Esophagus muscularis mucosa (tissue), 4 donors: ENCODE data around the gene MAP3K9. TPM values are rescaled to one million over a fixed set of nuclear protein-coding genes. Genes with fewer than 3 reads are reported as not detected.
A peak's percentile ranks its signal among the peaks of the same experiment; 100 is the strongest.

Experiments
- DNase-seq: peaks from one replicate; pipeline ENCODE4 v3.0.0-alpha.2; 2017; ENCODE audit errors: extremely low spot score
- H3K27ac ChIP-seq, 4 donors: fragments of 200-600 bp; sonication (generic); replicated peaks in 1 of 4; 1 replicate in 3 of 4; 2 replicates in 1 of 4; pipeline ENCODE4 v1.5.1; 2016 to 2019; ENCODE audit warnings: mild to moderate bottlenecking in 1 of 4
- H3K27me3 ChIP-seq, 4 donors: fragments of 200-600 bp; sonication (generic); one replicate each; pipeline versions ENCODE4 v1.5.1 to v1.6.0; 2016 to 2019
- H3K36me3 ChIP-seq, 4 donors: fragments of 200-600 bp; sonication (generic); one replicate each; pipeline ENCODE4 v1.5.1; 2016 to 2019
- H3K4me1 ChIP-seq, 4 donors: fragments of 200-600 bp; sonication (generic); one replicate each; pipeline ENCODE4 v1.5.1; 2016 to 2019
- H3K4me3 ChIP-seq, 4 donors: fragments of 200-600 bp; sonication (generic); 1 replicate in 2 of 4; 2 replicates in 2 of 4; pipeline ENCODE4 v1.5.1; 2016 to 2019; ENCODE audit warnings: mild to moderate bottlenecking in 4 of 4, moderate library complexity in 1 of 4
- H3K9me3 ChIP-seq, 4 donors: fragments of 200-600 bp; sonication (generic); 1 replicate in 3 of 4; 2 replicates in 1 of 4; pipeline ENCODE4 v1.5.1; 2016 to 2019
- EP300 ChIP-seq: sonication (generic); formaldehyde crosslinking; IDR thresholded peaks from one replicate; pipeline ENCODE4 v1.6.1; 2017; ENCODE audit warnings: antibody characterized with exemption
- POLR2A ChIP-seq: fragments of 450-650 bp; IDR thresholded peaks from one replicate; pipeline ENCODE4 v1.6.1; 2017; ENCODE audit warnings: antibody characterized with exemption, moderate library complexity, mild to moderate bottlenecking, low read depth
- POLR2AphosphoS5 ChIP-seq, 2 donors: sonication (generic); formaldehyde crosslinking; IDR thresholded peaks; one replicate each; pipeline ENCODE4 v1.6.1; 2017; ENCODE audit warnings: antibody characterized with exemption in 2 of 2
- WGBS: methylation state at CpG from one replicate; pipeline ENCODE4 v1.1.5; 2018; 5-methylcytosine and 5-hydroxymethylcytosine counted together
- intact Hi-C: fragments of 100-400 bp; cut with DNase I; formaldehyde crosslinking; loops from one replicate; pipeline ENCODE4 v1.15.1; 2023
- total RNA-seq, 4 donors: library from RNA; depleted of rRNA; stranded (reverse); fragments of >200 nt; gene quantifications; one replicate each; pipeline versions ENCODE4 v1.1.0 to v1.2.1, GENCODE V29; 2016
- TF ChIP-seq, protein P1 (sequence below), 3 experiments: fragments of 200-600 bp in 2 of 3; fragments of 450-650 bp in 1 of 3; sonication (generic) in 2 of 3; IDR thresholded peaks; one replicate each; pipeline ENCODE4 v1.5.1; 2017 to 2019; ENCODE audit warnings: antibody characterized with exemption in 3 of 3, mild to moderate bottlenecking in 2 of 3, moderate library complexity in 1 of 3

The MAP3K9 gene
- total RNA-seq, 4 donors from 2014 or later: 0.83 to 3.3 (median 1.8) TPM

GRCh38 chr14:70812124-70812818 is 3.0 kb upstream of the MAP3K9 start:
- peaks cover 16 to 30% (median 26%) of the 10 kb centered on the region in 4 donors for H3K4me1 ChIP-seq
- TF ChIP-seq, protein P1, sequence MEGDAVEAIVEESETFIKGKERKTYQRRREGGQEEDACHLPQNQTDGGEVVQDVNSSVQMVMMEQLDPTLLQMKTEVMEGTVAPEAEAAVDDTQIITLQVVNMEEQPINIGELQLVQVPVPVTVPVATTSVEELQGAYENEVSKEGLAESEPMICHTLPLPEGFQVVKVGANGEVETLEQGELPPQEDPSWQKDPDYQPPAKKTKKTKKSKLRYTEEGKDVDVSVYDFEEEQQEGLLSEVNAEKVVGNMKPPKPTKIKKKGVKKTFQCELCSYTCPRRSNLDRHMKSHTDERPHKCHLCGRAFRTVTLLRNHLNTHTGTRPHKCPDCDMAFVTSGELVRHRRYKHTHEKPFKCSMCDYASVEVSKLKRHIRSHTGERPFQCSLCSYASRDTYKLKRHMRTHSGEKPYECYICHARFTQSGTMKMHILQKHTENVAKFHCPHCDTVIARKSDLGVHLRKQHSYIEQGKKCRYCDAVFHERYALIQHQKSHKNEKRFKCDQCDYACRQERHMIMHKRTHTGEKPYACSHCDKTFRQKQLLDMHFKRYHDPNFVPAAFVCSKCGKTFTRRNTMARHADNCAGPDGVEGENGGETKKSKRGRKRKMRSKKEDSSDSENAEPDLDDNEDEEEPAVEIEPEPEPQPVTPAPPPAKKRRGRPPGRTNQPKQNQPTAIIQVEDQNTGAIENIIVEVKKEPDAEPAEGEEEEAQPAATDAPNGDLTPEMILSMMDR (IDR thresholded peaks at IDR 0.05): no peak
- TF ChIP-seq POLR2AphosphoS5 (IDR thresholded peaks at IDR 0.05): no peak
- no peak for TF ChIP-seq EP300
- no peak for TF ChIP-seq POLR2A
- no peaks in the 10 kb centered on the region for H3K36me3 ChIP-seq
- peaks cover 0 to 21% (median 0%) of the 10 kb centered on the region in 4 donors for H3K27me3 ChIP-seq
- WGBS: 65% methylated on average over 2 of the region's 2 CpGs
- no peak overlapping the region for H3K27ac ChIP-seq
- no peak for DNase-seq
- intact Hi-C loops: loop anchor here (5.0 to 10.0 kb wide), 2 partner anchors 95 to 447 kb away; no protein-coding TSS in a partner anchor
- H3K9me3 ChIP-seq: no peaks in the 10 kb centered on the region
- no peak overlapping the region for H3K4me3 ChIP-seq

GRCh38 chr14:70811578-70811977 is 2.3 kb upstream of the MAP3K9 start:
- intact Hi-C loops: loop anchor here (5.0 to 10.0 kb wide), 2 partner anchors 94 to 447 kb away; no protein-coding TSS in a partner anchor
- 87% methylated on average over 2 of the region's 2 CpGs for WGBS
- no peak for TF ChIP-seq EP300
- TF ChIP-seq POLR2AphosphoS5 (IDR thresholded peaks at IDR 0.05): no peak
- TF ChIP-seq POLR2A: no peak
- TF ChIP-seq, protein P1 (IDR thresholded peaks at IDR 0.05): no peak
- Histone ChIP-seq H3K4me3 (no peak overlapping the region), H3K27me3 (peaks cover 0 to 27% (median 0%) of the 10 kb centered on the region in 4 donors), H3K36me3 (no peaks in the 10 kb centered on the region), H3K27ac (no peak overlapping the region), H3K9me3 (no peaks in the 10 kb centered on the region), H3K4me1 (peaks cover 16 to 27% (median 23%) of the 10 kb centered on the region in 4 donors)
- DNase-seq: no peak

DNA sequence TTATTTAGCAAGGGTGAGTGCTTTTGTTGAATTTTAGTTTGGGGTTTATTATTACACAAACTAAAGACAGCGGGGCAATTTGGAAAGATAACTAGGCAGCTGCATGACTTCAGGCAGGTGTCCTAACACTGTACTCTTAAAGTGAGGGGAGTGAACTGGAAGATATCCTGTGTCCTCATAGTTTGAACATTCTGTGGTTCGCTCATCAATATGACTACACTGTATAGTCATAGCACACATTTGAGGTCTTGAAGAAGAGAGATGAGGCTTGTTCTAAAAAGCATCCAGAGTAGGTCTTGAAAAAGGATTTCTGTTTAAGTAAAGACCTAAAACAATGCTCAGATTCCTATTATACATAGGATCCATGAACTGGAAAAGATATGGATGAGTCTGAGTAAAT is 1.7 kb upstream of the MAP3K9 start:
- 88% methylated on average over 2 of the region's 2 CpGs for WGBS
- intact Hi-C loops: loop anchor here (5.0 to 10.0 kb wide), 2 partner anchors 94 to 446 kb away; no protein-coding TSS in a partner anchor
- no peak overlapping the region for H3K27ac ChIP-seq
- TF ChIP-seq, protein P1 (IDR thresholded peaks at IDR 0.05): no peak
- TF ChIP-seq POLR2A: no peak
- no peak for TF ChIP-seq EP300
- TF ChIP-seq POLR2AphosphoS5 (IDR thresholded peaks at IDR 0.05): no peak
- H3K9me3 ChIP-seq: no peaks in the 10 kb centered on the region
- H3K4me1 ChIP-seq: peaks cover 16 to 27% (median 23%) of the 10 kb centered on the region in 4 donors
- H3K36me3 ChIP-seq: no peaks in the 10 kb centered on the region
- no peak overlapping the region for H3K4me3 ChIP-seq
- no peak for DNase-seq
- peaks cover 0 to 30% (median 0%) of the 10 kb centered on the region in 4 donors for H3K27me3 ChIP-seq

DNA sequence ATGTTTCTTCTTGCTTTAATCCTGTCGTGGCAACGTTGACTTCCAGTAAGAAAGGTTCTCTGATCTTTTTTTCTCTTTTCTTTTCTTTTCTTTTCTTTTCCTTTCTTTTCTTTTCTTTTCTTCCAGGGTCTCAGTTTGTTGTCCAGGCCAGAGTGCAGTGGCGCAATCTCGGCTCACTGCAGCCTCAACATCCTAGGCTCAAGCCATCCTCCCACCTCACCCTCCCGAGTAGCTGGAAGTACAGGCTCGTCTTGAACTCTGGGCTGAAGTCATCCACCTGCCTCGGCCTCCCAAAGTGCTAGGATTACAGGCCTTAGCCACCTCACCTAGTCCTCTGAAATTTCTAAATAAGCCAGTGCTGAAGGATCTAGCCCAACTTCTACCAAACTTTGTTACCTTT is 1.3 kb upstream of the MAP3K9 start:
- H3K9me3 ChIP-seq: no peaks in the 10 kb centered on the region
- H3K36me3 ChIP-seq: no peaks in the 10 kb centered on the region
- H3K4me1 ChIP-seq: peaks cover 16 to 27% (median 23%) of the 10 kb centered on the region in 4 donors
- peak overlapping the region in 1 of 4 donors; percentile 83 for H3K27ac ChIP-seq
- 69% methylated on average over 7 of the region's 7 CpGs for WGBS
- intact Hi-C loops: loop anchor here (5.0 to 10.0 kb wide), 2 partner anchors 93 to 446 kb away; no protein-coding TSS in a partner anchor
- TF ChIP-seq, protein P1 (IDR thresholded peaks at IDR 0.05): no peak
- TF ChIP-seq EP300: no peak
- TF ChIP-seq POLR2AphosphoS5 (IDR thresholded peaks at IDR 0.05): no peak
- TF ChIP-seq POLR2A: no peak
- no peak for DNase-seq
- no peak overlapping the region for H3K4me3 ChIP-seq
- H3K27me3 ChIP-seq: peaks cover 0 to 30% (median 0%) of the 10 kb centered on the region in 4 donors
